ENCODE measurements around the gene PKHD1.

DNA sequence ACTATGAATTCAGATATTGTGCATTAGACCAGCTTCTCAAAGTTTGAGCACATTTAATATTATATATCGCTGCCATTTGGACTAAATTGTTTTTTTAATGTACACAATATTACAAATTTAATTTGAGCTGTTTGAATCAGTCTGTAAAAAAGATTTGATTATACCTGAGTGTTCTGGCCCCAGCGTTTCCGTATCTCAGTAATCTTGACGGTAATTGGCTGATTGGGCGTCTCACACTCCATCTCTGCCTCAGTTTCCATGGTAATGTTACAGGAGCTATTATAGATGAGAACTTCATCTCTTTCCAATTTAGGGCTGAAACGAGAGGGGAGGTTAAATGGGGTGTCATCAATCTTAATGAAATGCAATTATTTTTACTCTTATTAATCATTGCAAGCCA lies 77.3 kb downstream of the PKHD1 start:
- TF ChIP-seq, protein P1, sequence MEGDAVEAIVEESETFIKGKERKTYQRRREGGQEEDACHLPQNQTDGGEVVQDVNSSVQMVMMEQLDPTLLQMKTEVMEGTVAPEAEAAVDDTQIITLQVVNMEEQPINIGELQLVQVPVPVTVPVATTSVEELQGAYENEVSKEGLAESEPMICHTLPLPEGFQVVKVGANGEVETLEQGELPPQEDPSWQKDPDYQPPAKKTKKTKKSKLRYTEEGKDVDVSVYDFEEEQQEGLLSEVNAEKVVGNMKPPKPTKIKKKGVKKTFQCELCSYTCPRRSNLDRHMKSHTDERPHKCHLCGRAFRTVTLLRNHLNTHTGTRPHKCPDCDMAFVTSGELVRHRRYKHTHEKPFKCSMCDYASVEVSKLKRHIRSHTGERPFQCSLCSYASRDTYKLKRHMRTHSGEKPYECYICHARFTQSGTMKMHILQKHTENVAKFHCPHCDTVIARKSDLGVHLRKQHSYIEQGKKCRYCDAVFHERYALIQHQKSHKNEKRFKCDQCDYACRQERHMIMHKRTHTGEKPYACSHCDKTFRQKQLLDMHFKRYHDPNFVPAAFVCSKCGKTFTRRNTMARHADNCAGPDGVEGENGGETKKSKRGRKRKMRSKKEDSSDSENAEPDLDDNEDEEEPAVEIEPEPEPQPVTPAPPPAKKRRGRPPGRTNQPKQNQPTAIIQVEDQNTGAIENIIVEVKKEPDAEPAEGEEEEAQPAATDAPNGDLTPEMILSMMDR (IDR thresholded peaks at IDR 0.05), result no peak
- TF ChIP-seq EP300 (IDR thresholded peaks at IDR 0.05) (no peak), POLR2A (IDR thresholded peaks at IDR 0.05) (no peak)

Measured in suprapubic skin (tissue), 3 donors.